Uterus (tissue), 2 donors: ENCODE measurements around the gene TADA2B.

Source experiments
- CTCF ChIP-seq, 4 experiments: fragments of 200-600 bp in 2 of 4; fragments of 450-650 bp in 2 of 4; sonication (generic) in 2 of 4; IDR thresholded peaks; one replicate each; pipeline ENCODE4 v1.5.1; 2016 to 2019; ENCODE audit warnings: antibody characterized with exemption in 4 of 4, mild to moderate bottlenecking in 2 of 4, moderate library complexity in 1 of 4
- POLR2A ChIP-seq, 2 donors: fragments of 450-650 bp; IDR thresholded peaks; one replicate each; pipeline ENCODE4 v1.6.1; 2016; ENCODE audit warnings: antibody characterized with exemption in 2 of 2, mild to moderate bottlenecking in 1 of 2, moderate library complexity in 1 of 2

GRCh38 chr4:7041246-7041645, 1.9 kb upstream of the TADA2B start:
- TF ChIP-seq CTCF (IDR thresholded peaks at IDR 0.05) = no peak
- TF ChIP-seq POLR2A (IDR thresholded peaks at IDR 0.05) = no peak
